ENCODE data around the gene MDC1. TPM values are rescaled to one million over a fixed set of nuclear protein-coding genes. Genes with fewer than 3 reads are reported as not detected.

Gene MDC1
- total RNA-seq, 1 experiment from 2014 or later, result 95.9 TPM

- Mint-ChIP-seq H3K27me3 (ENCODE audit: low read depth) (no peaks in the 10 kb centered on the region), H3K4me3 (no peak overlapping the region), H3K4me1 (no peaks in the 10 kb centered on the region), H3K9me3 (no peaks in the 10 kb centered on the region), H3K27ac (no peak overlapping the region), H3K36me3 (peaks cover 68% of the 10 kb centered on the region)
- CTCF ChIA-PET, result no interaction called here
- POLR2A ChIA-PET, result no interaction called here
- TF ChIP-seq MYBL2 (CRISPR knock-in tag; IDR thresholded peaks at IDR 0.05) (no peak), E2F1 (CRISPR knock-in tag; IDR thresholded peaks at IDR 0.05) (no peak), JUN (CRISPR knock-in tag; IDR thresholded peaks at IDR 0.05) (no peak), ATF3 (CRISPR knock-in tag; conservative IDR thresholded peaks at IDR 0.05) (no peak), PRRX2 (CRISPR knock-in tag; IDR thresholded peaks at IDR 0.05) (no peak), TCF7 (CRISPR knock-in tag; IDR thresholded peaks at IDR 0.05; ENCODE audit: low read depth) (no peak), TP53 (CRISPR knock-in tag; IDR thresholded peaks at IDR 0.05) (no peak), ZNF121 (CRISPR knock-in tag; IDR thresholded peaks at IDR 0.05) (no peak), TEAD1 (CRISPR knock-in tag; IDR thresholded peaks at IDR 0.05) (no peak), SP1 (CRISPR knock-in tag; conservative IDR thresholded peaks at IDR 0.05) (no peak), RELA (CRISPR knock-in tag; IDR thresholded peaks at IDR 0.05; ENCODE audit: borderline replicate concordance) (no peak), ZNF423 (CRISPR knock-in tag; IDR thresholded peaks at IDR 0.05) (no peak), ZNF138 (CRISPR knock-in tag; conservative IDR thresholded peaks at IDR 0.05) (no peak), FOXJ3 (CRISPR knock-in tag; IDR thresholded peaks at IDR 0.05; ENCODE audit: borderline replicate concordance) (no peak), ZNF416 (CRISPR knock-in tag; IDR thresholded peaks at IDR 0.05) (no peak), TEAD4 (CRISPR knock-in tag; IDR thresholded peaks at IDR 0.05) (no peak)
- DNase-seq (ENCODE audit: low spot score) (no peak), ATAC-seq (no peak)
Measured at GRCh38 chr6:30654798-30655742, 62.0 kb downstream of the MDC1 start.

- Mint-ChIP-seq H3K4me3 (no peak overlapping the region), H3K27ac (peak overlapping the region; percentile 80; the same call in 1 of the 2 replicates), H3K9me3 (no peaks in the 10 kb centered on the region), H3K36me3 (peaks cover 43% of the 10 kb centered on the region), H3K4me1 (peaks cover 12% of the 10 kb centered on the region), H3K27me3 (ENCODE audit: low read depth) (no peaks in the 10 kb centered on the region)
- no peak for DNase-seq (ENCODE audit: low spot score)
- ATAC-seq, result no peak
- no peak for TF ChIP-seq ZSCAN18 (CRISPR knock-in tag; IDR thresholded peaks at IDR 0.05)
- ChIA-PET POLR2A (interaction anchor here (1.0 to 1.2 kb wide), 2 partner anchors 21 to 38 kb away, joined by 3 read pairs; partner anchors contain the start of gene DHX16), CTCF (interaction anchor here (0.7 to 1.2 kb wide), 4 partner anchors 21 to 79 kb away, joined by 3 to 6 read pairs (median 3); partner anchors contain the start of gene DHX16)
Measured at GRCh38 chr6:30651143-30651542, 65.9 kb downstream of the MDC1 start.

Other genes starting within 250 kb of the MDC1 start
- 44.6 to 49.0 TPM (median 44.7 TPM) in 3 replicates for gene HLA-E, start 227.8 kb downstream of the MDC1 start, total RNA-seq (2021)
- 69.1 to 85.7 TPM (median 72.8 TPM) in 3 replicates for gene GNL1, start 160.8 kb downstream of the MDC1 start, total RNA-seq (2021)
- 10.1 to 13.1 TPM (median 10.8 TPM) in 3 replicates for gene PRR3, start 160.0 kb downstream of the MDC1 start, total RNA-seq (2021)
- gene ABCF1, start 145.8 kb downstream of the MDC1 start, total RNA-seq (2021), result 98.7 to 102 TPM (median 101 TPM) in 3 replicates
- gene PPP1R10, start 100.0 kb downstream of the MDC1 start, total RNA-seq (2021), result 83.1 to 90.5 TPM (median 85.5 TPM) in 3 replicates
- 56.4 to 67.8 TPM (median 57.6 TPM) in 3 replicates for gene MRPS18B, start 99.4 kb downstream of the MDC1 start, total RNA-seq (2021)
- 19.3 to 21.7 TPM (median 20.3 TPM) in 3 replicates for gene ATAT1, start 90.4 kb downstream of the MDC1 start, total RNA-seq (2021)
- gene C6orf136, start 70.1 kb downstream of the MDC1 start, total RNA-seq (2021), result 21.8 to 26.5 TPM (median 25.5 TPM) in 3 replicates
- 27.3 to 32.2 TPM (median 30.6 TPM) in 3 replicates for gene DHX16, start 44.3 kb downstream of the MDC1 start, total RNA-seq (2021)
- 25.6 to 36.5 TPM (median 26.2 TPM) in 3 replicates for gene PPP1R18, start 30.6 kb downstream of the MDC1 start, total RNA-seq (2021)
- gene NRM, start 26.3 kb downstream of the MDC1 start, total RNA-seq (2021), result 31.2 to 33.3 TPM (median 31.3 TPM) in 3 replicates
- 1,503 to 1,570 TPM (median 1,542 TPM) in 3 replicates for gene TUBB, start 3.1 kb upstream of the MDC1 start, total RNA-seq (2021)
- gene FLOT1, start 25.4 kb upstream of the MDC1 start, total RNA-seq (2021), result 110 to 121 TPM (median 120 TPM) in 3 replicates
- gene IER3, start 27.3 kb upstream of the MDC1 start, total RNA-seq (2021), result 61.2 to 82.4 TPM (median 61.5 TPM) in 3 replicates
- gene DDR1, start 167.2 kb upstream of the MDC1 start, total RNA-seq (2021), result 195 to 230 TPM (median 203 TPM) in 3 replicates
- gene GTF2H4, start 190.9 kb upstream of the MDC1 start, total RNA-seq (2021), result 46.2 to 49.7 TPM (median 49.2 TPM) in 3 replicates
- 65.6 to 74.1 TPM (median 69.9 TPM) in 3 replicates for gene VARS2, start 197.0 kb upstream of the MDC1 start, total RNA-seq (2021)
- gene SFTA2, start 214.9 kb upstream of the MDC1 start, total RNA-seq (2021), result 0.66 to 0.80 TPM in 2 of 3 replicates, not detected in the other
- gene MUCL3, start 223.7 kb upstream of the MDC1 start, total RNA-seq (2021), result 0.15 to 0.21 TPM (median 0.18 TPM) in 3 replicates